ENCODE results near the gene FAM227B. TPM values are rescaled to one million over a fixed set of nuclear protein-coding genes. Genes with fewer than 3 reads are reported as not detected.

FAM227B gene
- total RNA-seq, 2 donors from 2014 or later: 2.1 TPM; not detected in 1

DNA sequence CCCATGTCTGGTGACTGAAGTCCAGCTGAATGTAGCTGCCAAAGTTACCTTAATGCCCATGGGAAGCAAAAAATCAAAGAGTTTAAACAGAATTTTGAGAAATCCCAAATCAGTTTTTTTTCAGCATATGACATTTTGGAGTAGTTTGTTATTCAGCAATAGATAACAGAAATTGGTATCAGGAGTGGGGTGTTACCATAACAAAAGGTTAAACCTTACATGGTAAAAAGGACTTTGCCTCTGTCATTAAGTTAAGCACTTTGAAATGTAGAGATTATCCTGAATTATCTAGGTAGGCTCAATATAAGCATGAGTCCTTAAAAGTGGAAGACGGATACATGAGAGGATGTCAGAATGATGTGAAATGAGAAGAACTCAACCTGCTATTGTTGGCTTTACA is 32.3 kb upstream of the FAM227B start:
- no peaks in the 10 kb centered on the region for H3K36me3 ChIP-seq (replicated peaks in 1 of 2; ENCODE audit: insufficient read depth in 1 of 2, low read depth in 2 of 2)
- H3K4me3 ChIP-seq: no peak overlapping the region
- peaks cover 0 to 14% (median 0%) of the 10 kb centered on the region in 3 donors for H3K9me3 ChIP-seq
- TF ChIP-seq, protein P1, sequence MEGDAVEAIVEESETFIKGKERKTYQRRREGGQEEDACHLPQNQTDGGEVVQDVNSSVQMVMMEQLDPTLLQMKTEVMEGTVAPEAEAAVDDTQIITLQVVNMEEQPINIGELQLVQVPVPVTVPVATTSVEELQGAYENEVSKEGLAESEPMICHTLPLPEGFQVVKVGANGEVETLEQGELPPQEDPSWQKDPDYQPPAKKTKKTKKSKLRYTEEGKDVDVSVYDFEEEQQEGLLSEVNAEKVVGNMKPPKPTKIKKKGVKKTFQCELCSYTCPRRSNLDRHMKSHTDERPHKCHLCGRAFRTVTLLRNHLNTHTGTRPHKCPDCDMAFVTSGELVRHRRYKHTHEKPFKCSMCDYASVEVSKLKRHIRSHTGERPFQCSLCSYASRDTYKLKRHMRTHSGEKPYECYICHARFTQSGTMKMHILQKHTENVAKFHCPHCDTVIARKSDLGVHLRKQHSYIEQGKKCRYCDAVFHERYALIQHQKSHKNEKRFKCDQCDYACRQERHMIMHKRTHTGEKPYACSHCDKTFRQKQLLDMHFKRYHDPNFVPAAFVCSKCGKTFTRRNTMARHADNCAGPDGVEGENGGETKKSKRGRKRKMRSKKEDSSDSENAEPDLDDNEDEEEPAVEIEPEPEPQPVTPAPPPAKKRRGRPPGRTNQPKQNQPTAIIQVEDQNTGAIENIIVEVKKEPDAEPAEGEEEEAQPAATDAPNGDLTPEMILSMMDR (IDR thresholded peaks at IDR 0.05): no peak
- no peak for TF ChIP-seq POLR2A (IDR thresholded peaks at IDR 0.05)
- H3K27ac ChIP-seq: no peak overlapping the region
- WGBS, 2 donors: 85 to 91% methylated on average over 1 of the region's 1 CpG
- no peaks in the 10 kb centered on the region for H3K27me3 ChIP-seq
- DNase-seq: no peak
- H3K4me1 ChIP-seq: no peaks in the 10 kb centered on the region
- intact Hi-C loops (cut with DNase I): no loop called here
- no peak for ATAC-seq

DNA sequence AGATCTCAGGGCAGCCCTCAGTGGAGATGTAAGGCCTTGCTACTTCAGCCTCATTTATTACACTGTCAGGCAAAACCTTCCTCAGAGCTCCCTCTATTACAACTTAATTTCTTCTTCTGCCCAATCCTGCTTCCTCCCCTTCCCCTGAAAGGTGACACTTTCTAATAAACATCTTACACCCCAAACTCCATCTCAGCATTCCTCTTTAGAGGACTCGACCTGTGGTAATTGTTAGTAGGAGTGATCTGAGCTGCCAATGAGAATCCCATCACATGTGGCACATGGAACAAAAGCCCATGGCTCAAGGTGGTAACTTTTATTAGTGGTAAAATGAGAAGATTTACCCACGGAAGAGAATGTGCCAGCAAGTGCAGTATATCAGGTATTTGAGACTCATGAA is 30.1 kb upstream of the FAM227B start:
- no peak for ATAC-seq
- TF ChIP-seq, protein P1 (IDR thresholded peaks at IDR 0.05): no peak
- TF ChIP-seq POLR2A (IDR thresholded peaks at IDR 0.05): no peak
- WGBS, 2 donors: 58 to 81% methylated on average over 2 of the region's 2 CpGs

DNA sequence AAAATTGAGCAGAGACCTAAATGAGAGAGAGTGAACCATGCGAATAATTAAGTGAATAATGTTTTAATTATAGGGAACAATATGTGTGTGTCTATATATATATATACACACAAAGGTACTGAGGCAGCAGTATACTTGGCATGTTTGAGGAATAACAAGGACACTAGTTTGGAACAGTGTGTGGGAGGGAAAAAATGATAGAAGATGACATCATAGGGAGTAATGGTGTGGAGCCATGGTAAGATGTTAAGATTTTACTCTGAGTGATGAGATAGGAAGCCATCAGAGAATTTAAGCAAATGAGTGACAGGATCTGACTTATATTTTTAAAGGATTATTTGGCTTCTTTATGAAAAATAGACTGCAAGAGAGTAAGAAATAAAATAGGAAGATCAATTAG is 29.4 kb upstream of the FAM227B start:
- Histone ChIP-seq H3K9me3 (peaks cover 0 to 14% (median 0%) of the 10 kb centered on the region in 3 donors), H3K27me3 (no peaks in the 10 kb centered on the region), H3K4me1 (peaks cover 10% of the 10 kb centered on the region), H3K4me3 (no peak overlapping the region), H3K27ac (no peak overlapping the region), H3K36me3 (replicated peaks in 1 of 2; ENCODE audit: insufficient read depth in 1 of 2, low read depth in 2 of 2) (no peaks in the 10 kb centered on the region)
- DNase-seq (no peak), ATAC-seq (no peak)
- intact Hi-C loops (cut with DNase I): no loop called here
- TF ChIP-seq, protein P1 (IDR thresholded peaks at IDR 0.05): no peak
- TF ChIP-seq POLR2A (IDR thresholded peaks at IDR 0.05): no peak
- WGBS, 2 donors: 95 to 96% methylated on average over 1 of the region's 1 CpG

More for the DNA sequence above, 30.1 kb upstream of the FAM227B start:
- Histone ChIP-seq H3K4me1 (peaks cover 4% of the 10 kb centered on the region), H3K9me3 (peaks cover 0 to 14% (median 0%) of the 10 kb centered on the region in 3 donors), H3K36me3 (replicated peaks in 1 of 2; ENCODE audit: insufficient read depth in 1 of 2, low read depth in 2 of 2) (no peaks in the 10 kb centered on the region), H3K27ac (no peak overlapping the region), H3K4me3 (no peak overlapping the region), H3K27me3 (no peaks in the 10 kb centered on the region)
- intact Hi-C loops (cut with DNase I): no loop called here
- no peak for DNase-seq

DNA sequence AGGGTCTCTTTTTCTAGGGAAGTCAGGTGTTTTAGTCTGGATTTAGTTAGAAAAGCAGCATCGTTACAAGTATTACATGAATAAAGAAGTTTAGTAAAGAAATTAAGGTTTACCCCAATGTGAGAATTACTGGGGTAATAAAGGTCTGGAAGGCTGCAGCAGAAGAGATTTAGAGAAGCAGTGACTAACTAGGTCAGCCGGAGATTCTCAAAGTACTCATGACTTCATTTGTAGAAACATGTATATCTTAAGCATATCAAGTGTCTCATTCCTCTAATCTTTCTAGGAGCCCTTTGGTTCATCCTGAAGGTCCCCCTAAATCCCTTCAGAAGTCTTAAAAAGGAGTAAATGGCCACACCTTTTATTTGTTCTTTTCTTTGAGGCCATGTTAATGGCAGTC is 26.3 kb upstream of the FAM227B start:
- Histone ChIP-seq H3K4me1 (peaks cover 19% of the 10 kb centered on the region), H3K27me3 (no peaks in the 10 kb centered on the region), H3K27ac (no peak overlapping the region), H3K9me3 (no peaks in the 10 kb centered on the region), H3K36me3 (replicated peaks in 1 of 2; ENCODE audit: insufficient read depth in 1 of 2, low read depth in 2 of 2) (no peaks in the 10 kb centered on the region), H3K4me3 (no peak overlapping the region)
- intact Hi-C loops (cut with DNase I): no loop called here
- ATAC-seq (no peak), DNase-seq (no peak)
- 95 to 96% methylated on average over 2 of the region's 2 CpGs for WGBS, 2 donors
- TF ChIP-seq POLR2A (IDR thresholded peaks at IDR 0.05): no peak
- TF ChIP-seq, protein P1 (IDR thresholded peaks at IDR 0.05): no peak

DNA sequence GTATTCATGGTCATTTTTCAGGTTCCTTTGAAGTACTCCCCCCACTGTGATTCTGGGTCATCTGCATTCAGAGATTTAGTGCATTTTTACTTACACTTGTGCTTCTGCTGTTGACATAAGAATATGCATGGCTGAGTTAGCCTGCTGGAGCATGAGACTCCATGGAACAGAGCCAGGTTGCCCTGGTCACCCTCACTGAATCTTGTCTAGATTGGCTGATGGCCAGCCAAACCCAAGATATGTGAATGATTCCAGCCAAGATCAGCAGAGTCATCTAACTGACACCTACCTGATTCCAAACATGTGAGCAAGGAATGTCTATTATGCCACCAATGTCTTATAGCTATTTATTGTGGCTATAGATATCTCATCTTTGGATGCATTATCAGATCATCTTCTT is 25.3 kb upstream of the FAM227B start:
- intact Hi-C loops (cut with DNase I): no loop called here
- TF ChIP-seq, protein P1 (IDR thresholded peaks at IDR 0.05): no peak
- TF ChIP-seq POLR2A (IDR thresholded peaks at IDR 0.05): no peak
- ATAC-seq (no peak), DNase-seq (peak; percentile 30 to 46 (median 30))
- Histone ChIP-seq H3K4me3 (no peak overlapping the region), H3K36me3 (replicated peaks in 1 of 2; ENCODE audit: insufficient read depth in 1 of 2, low read depth in 2 of 2) (no peaks in the 10 kb centered on the region), H3K27ac (no peak overlapping the region), H3K27me3 (no peaks in the 10 kb centered on the region), H3K9me3 (no peaks in the 10 kb centered on the region), H3K4me1 (peaks cover 19% of the 10 kb centered on the region)

All from body of pancreas (tissue), 4 donors.